Endothelial cell of coronary artery (primary cell): ENCODE results near the gene TMEM272. TPM values are rescaled to one million over a fixed set of nuclear protein-coding genes. Genes with fewer than 3 reads are reported as not detected.

Source experiments
- total RNA-seq: library from RNA; depleted of rRNA; stranded (reverse); fragments of >200 nt; gene quantifications from 2 replicates; pipeline ENCODE4 v1.2.3, GENCODE V29; 2014

The TMEM272 gene, protein sequence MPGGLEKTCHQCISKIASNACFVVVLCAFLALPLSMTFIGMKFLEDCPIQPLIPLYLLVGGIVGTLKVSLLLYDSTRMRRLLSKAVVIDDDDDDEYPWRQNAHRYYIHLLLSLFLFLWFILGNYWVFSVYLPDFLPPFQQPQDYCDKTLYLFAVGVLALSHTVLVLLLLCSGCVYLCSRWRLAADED
- total RNA-seq: not detected in 2 replicates

GRCh38 chr13:51844862-51845573, at the start of gene TMEM272:
TSS of gene TMEM272 (minus strand) at chr13:51845177. CDS start at chr13:51838530, 6,647 bp downstream.

GRCh38 chr13:51861723-51862300, 16.8 kb upstream of the TMEM272 start, which contains the start of gene CCDC70:
TSS of gene CCDC70 (plus strand) at chr13:51861969. CDS start at chr13:51865412, 3,443 bp downstream.

DNA sequence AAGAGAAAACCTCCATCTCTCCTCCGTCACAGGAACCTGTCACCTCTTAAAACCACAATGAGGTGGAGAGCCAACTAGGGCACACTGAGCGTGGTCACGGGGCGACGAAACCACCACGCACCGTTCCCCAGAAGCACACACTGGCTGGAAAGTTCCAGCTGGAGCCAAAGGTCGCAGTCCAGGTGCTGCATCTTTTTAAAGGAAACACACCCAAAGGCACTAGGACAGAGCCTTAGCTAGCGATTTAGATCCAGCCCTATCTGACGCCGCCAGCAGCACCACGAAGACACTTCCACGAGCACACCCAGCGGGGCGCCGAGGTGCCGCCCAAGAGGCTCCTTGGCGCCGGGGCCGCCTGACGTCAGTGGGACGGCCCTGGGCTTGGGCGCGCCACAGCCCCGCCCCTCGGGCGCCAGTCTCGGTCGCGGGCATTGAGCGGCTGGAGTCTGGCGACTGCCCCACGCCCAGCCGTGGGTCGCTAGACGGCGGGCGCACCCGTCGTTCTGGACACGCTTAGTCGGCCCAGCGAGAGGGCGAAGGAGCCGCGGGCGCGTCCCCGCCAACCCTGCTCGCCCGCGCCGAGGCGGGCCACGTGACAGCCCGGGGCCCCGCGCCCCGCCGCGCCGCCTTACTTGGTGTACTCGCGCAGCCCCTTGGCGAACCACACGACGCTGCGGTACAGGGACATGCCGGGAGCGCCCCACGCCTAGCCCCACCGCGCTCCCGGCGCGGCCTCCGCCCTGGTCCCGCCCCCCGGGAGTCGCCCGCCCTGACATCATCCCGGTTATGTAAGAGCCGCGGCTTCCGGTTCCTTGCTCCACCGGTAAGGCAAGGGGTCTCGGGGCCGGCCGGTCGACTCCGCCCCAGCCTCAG, 41.3 kb downstream of the TMEM272 start, which contains the start of gene DHRS12:
TSS of gene DHRS12 (minus strand) at position 742 of the 873 bp plus-strand sequence. CDS start 4,504 bp downstream, outside the sequence.

Other genes with a start within 250 kb of the TMEM272 start
- 4.1 and 6.1 TPM in 2 replicates for gene DHRS12, start 41.0 kb downstream of the TMEM272 start, total RNA-seq
- not detected in 2 replicates for gene CCDC70, start 16.8 kb upstream of the TMEM272 start, total RNA-seq
- 5.6 and 10.1 TPM in 2 replicates for gene ATP7B, start 166.3 kb upstream of the TMEM272 start, total RNA-seq
- gene ALG11, start 167.2 kb upstream of the TMEM272 start, total RNA-seq: 14.5 and 19.9 TPM in 2 replicates
- 10.1 and 14.0 TPM in 2 replicates for gene UTP14C, start 179.5 kb upstream of the TMEM272 start, total RNA-seq